HG03139 (cell line): ENCODE results near the gene TRIM46.
"Not testable (repeated sequence)": the region's sequence is repeated elsewhere in the genome, so short reads cannot be mapped to it uniquely, and the experiment has no call there.

Experiments used
- ATAC-seq: cut with Tn5 transposase; IDR thresholded peaks from one replicate; pipeline ENCODE4 v1.9.1; 2021; ENCODE audit not compliant: unreplicated experiment

Gene TRIM46

DNA sequence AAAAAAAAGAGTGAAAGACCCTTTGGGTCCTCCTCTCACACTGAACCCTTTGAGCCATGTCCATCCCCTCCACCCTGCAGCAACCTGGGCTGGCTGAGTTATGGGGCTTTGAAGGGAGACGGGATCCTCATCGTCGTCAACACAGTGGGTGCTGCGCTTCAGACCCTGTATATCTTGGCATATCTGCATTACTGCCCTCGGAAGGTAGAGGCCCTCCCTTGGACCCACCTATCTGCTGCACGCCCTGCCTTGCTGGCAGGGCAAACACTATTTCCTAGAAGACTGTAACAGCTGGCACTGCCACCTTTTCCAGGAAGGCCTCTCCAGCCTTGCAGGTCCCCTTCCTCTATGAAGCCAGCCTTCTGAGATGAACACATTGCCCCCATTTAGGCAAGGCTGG is 36.9 kb upstream of the TRIM46 start:
- no peak for ATAC-seq

DNA sequence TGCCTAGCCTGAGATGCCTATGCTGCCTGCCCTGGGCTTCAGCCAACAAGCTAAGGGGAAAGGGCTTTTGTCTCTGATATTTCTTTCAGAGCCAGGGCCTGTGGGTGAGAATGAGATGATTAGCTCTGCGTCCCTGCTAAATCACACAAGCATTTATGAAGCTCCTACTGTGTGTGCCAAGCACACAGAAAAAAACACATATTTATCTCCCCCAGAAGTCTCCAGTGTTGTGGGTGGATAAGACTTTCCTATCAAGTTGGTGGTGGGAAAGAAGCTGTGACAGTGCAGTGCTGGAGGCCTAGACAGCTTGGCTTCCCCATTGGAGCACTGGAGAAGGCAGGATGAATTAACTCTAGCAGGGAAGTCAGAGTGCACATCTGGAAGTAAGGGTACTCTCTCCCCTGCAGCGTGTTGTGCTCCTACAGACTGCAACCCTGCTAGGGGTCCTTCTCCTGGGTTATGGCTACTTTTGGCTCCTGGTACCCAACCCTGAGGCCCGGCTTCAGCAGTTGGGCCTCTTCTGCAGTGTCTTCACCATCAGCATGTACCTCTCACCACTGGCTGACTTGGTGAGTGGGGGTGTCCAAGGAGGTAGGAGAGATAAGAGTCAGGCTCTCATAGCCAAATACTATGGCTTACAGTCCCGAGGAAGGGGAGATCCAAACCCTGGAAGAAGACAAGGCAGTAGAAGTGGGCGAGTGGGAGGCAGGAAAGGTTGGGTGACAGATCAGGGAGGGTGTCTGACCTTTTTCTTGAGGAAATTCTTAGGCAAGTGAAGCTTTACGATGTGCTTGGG is 36.3 kb upstream of the TRIM46 start:
- ATAC-seq, result no peak

DNA sequence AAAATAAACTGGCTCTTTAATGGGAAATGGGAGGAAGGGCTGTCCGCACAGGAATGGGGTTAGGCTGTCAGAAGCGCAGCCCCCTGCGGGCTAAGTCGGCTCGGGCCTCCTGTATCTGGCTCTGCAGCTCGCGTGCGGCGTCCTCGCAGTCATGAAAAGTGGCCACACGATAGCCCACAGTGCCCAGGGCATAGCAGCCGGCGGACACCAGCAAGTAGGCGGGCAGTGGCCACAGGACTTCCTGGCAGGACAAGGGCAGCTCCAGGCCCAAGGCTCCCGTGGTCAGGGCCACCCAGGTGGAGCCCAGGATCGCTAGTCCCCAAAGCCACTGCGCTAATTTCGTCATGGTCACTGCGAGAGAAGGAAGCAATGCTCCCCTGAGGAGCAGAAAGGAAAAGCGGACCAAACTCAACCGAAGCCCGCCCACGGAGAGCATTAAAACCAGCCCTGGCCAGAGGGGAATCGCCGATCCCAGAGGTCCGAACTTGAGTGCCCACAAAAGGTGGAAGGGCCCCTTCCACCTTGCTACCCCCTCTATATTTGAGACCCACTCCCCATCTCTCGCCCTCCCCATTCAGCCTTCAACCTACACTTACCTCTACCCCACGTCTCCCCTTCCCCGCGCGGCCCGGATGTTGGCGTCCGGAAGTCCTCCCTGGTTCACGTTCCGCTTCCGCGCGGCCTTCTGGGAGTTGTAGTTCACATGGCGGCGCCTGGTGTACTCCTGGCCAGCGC is 33.6 kb upstream of the TRIM46 start, which contains the start of gene DPM3:
Gene DPM3, minus strand, starts transcription at position 637 of the 735 bp plus-strand sequence. Its CDS starts 291 bp downstream, at position 346.
- peak; percentile 59 for ATAC-seq

DNA sequence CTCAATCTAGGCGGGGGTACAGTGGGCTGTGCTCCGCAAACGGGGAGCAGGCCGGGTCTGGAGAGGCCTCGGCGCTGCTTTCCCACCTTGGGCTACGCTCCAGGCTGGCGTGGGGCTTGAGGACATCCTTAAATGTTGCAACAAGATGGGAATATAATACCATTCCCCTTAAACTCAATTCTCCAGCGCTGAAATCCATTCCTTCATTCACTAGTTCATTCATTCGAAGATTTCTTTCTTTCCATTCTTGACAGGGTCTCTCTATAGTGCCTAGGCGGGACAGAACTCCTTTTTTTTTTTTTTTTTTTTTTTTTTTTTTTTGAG is 33.1 kb upstream of the TRIM46 start:
- ATAC-seq, result no peak

DNA sequence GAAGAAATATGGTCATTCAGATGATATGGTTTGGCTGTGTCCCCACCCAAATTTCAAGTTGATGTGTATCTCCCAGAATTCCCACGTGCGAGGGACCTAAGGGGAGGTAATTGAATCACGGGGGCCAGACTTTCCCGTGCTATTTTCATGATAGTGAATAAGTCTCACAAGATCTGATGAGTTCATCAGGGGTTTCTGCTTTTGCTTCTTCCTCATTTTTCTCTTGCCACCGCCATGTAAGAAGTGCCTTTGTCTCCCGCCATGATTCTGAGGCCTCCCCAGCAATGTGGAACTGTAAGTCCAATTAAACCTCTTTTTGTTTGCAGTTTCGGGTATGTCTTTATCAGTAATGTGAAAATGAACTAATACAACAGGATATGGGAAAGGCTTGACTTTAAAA is 31.9 kb upstream of the TRIM46 start:
- ATAC-seq, result no peak

DNA sequence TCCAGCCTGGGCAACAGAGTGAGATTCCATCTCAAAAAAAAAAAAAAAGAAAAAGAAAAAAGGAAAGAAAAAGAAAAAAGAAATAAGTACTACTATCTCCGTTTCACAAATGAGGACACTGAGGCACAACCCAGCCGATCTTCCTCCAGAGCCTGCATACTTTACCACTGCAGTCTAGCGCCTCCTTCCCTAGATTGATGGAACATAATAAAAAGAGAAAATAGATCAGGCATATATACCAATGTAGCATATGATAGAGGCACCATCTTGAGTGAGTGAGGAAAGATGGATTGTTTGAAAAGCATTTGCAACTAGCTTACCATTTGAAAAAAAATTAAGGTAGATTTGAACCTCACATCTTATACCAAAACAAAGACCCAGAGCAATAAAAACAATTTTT is 28.2 kb upstream of the TRIM46 start:
- ATAC-seq, result no peak

DNA sequence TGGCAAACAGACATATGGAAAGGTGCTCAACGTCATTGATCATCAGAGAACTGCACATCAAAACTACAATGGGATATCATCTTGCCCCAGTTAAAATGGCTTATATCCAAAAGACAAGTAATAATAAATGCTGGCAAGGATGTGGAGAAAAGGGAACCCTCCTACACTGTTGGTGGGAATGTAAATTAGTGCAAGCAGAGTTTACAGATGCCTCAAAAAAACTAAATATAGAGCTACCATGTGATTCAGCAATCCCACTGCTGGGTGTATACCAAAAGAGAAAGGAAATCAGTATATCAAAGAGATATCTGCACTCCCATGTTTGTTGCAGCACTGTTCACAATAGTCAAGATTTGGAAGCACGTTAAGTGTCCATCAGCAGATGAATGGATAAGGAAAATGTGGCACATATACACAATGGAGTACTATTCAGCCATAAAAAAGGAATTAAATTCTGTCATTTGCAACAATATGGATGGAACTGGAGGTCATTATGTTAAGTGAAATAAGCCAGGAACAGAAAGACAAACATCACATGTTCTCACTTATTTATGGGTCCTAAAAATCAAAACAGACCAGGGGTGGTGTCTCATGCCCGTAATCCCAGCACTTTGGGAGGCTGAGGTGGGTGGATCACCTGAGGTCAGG is 17.5 kb upstream of the TRIM46 start:
- not testable (repeated sequence) for ATAC-seq

DNA sequence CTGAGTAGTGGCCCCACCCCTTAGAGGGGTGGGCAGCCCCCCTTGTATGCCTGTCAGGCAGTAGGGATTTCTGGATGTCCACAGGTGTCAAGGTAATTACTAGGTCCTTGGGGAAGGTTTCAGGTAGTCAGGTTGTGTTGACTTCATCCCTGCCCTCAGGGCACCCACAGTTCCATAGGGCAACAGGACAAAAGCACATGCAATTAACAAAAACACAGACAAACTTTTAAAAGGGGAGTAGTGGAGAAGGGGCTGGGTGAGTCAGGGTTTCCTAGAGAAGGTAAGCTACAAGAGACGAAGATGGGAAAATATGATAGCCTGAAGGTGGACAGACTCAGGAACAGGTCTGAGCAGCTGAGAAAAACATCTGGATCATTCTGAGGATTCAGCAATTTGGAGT is 14.7 kb upstream of the TRIM46 start:
- no peak for ATAC-seq

DNA sequence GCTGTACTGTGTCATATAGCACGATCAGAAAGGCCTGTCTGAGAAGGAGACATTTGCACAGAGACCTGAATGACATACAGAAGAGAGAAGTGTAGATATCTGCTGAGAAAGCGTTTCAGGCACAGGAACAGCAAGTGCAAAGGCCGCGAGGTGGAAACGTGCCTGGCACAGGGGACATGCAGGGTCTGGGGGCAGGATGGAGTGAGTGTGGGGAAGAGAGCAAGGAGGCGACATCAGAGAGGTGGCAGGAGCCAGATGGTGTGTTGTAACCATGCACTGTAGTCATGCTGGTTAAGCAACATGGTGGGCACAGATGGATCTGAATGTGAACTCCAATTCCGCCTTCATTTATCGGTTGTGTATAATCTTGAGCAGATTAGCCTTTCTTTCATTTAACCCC is 13.5 kb upstream of the TRIM46 start:
- ATAC-seq, result no peak

DNA sequence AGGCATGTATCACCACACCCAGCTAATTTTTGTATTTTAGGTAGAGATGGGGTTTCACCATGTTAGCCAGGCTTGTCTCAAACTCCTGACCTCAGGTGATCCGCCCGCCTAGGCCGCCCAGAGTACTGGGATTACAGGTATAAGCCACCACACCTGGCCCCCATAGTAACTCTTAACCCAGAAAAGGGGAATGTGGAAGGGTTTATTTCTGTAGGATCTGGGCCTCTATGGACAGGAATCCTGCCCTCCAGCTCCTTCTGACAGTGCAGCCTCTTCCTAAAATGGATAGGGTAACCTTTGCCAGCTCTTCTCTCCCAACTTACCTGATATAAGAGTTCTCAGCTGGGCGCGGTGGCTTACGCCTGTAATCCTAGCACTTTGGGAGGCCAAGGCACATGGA is 11.0 kb upstream of the TRIM46 start:
- not testable (repeated sequence) for ATAC-seq

DNA sequence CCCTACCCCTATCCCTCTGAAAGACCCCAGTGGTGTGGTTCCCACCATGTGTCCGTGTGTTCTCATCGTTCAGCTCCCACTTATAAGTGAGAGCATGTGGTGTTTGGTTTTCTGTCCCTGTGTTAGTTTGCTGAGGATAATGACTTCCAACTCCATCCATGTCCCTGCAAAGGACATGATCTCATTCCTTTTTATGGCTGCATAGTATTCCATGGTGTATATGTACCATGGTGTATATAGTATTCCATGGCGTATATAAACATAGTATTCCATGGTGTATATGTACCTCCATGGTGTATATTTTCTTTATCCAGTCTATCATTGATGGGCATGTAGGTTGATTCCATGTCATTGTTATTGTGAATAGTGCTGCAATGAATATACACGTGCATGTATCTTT is 9.9 kb upstream of the TRIM46 start:
- not testable (repeated sequence) for ATAC-seq

DNA sequence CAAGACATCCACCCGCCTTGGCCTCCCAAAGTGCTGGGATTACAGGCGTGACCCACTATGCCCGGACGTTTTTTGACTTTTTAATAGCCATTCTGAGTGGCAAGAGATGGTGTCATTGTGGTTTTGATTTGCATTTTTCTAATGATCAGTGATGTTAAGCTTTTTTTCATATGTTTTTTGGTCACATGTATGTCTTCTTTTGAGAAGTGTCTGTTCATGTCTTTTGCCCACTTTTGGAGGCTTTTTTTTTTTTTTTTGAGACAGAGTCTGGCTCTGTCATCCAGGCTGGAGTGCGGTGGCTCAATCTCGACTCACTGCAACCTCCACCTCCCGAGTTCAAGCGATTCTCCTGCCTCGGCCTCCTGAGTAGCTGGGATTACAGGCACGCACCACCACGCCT is 9.0 kb upstream of the TRIM46 start:
- not testable (repeated sequence) for ATAC-seq

DNA sequence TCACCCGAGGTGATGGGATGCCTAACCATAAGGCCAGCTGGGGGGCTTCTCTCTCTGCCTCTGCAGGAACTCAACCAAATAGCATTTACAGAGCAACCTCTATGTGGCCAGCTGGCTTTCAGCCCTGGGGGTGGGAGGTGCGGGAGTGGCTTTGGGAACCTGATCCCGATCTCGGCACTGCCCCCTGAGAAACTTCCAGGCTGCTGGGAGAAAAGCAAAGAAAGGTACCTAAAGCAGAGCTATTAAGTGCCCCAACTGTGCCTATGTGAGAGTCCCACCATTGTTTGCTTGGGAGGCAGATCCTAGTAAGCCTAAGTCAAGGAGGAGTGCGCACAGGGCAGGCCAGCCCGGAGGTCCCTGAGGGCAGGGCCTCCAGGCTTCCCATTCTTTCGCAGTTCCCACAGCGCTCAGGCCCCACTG is 7.6 kb upstream of the TRIM46 start:
- ATAC-seq, result no peak

DNA sequence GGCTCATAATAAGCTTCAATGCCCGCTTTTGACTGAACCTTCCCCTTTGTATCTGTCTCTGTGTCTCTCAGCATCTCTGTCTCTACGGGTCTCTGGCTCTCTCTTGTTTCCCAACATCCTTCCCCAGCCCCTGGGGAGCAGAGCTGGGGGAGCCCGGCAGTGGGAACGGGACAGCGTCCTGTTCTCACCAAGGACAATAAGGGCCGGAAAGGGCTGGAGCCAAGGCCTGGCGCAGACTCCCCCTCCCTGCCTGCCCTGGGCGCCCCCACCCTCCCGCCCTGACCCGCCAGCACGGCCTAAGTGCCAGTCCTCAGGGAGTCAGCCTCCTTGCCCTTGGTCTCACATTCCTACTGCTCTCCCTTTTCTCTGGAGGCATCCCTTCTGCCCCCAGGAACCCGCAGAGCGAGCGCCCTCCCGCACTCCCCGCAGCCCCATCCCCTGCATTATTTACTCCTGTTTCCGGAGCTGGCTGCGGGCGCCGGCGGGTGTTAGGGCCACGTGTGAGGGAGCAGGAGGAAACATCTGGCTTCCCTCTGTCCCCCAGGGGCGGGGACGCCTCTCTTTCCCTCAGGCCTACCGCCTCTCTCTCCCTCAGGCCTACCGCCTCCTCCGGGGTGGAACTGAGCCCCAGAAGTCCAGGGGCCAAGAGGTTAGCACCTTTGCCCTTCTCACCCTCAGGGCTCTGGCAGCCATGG is 7.0 kb upstream of the TRIM46 start:
- ATAC-seq, result no peak

DNA sequence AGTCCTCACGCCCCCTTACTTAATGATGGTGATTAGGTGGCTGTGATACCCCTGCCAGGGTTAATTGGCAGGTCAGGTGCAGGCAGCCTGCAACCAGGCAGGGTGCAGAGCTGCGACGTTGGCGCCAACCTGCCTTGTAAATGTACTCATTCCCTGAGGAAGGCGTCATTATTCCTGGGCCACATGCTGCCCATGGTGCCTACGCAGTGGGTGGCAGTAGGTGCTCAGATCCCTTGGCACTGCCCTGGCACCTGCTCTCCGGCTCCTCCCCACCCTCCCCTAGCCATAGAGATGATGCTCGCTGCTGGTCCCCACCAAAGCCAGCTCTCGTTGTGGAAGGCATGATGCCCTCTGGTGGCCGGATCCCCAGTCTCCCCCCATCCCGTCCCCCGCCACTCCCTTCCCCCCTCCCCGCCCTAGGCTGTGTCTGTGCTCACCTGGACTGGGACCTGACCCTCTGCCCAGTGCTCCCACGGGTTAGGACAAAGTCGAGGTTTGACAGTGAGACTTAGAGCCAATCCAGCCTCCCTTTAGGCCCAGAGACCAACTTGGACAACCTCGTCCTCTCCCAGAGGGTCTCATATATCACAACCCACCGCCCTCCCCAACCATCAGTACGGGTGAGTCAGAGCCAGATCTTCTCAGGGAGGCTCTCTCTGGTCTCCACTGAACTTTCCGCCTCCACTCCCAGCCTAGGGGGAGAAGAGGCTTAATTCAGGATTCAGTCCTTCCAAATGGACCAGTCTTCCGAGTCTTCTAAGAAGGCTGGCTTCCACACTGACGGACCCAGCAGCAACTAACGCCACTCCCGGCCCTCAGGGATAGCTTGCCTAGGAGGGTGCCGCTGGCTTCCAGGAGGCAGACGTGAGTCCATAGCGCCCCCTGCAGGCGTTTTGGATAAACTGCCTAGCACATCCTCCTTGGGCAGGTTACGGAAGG is 6.2 kb upstream of the TRIM46 start:
- ATAC-seq, result peak; percentile 47

DNA sequence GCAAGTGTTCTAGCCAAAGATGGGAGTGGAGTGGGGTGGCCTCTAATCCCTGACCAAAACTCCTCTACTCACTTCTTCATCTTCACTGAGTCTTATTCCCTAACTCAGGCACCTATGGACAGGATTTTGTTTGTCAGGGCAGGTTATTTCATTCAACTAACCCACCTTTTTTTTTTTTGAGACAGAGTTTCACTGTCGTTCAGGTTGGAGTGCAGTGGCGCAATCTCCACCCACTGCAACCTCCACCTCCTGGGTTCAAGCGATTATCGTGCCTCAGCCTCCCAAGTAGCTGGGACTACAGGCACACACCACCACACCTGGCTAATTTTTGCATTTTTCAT is 5.6 kb upstream of the TRIM46 start:
- not testable (repeated sequence) for ATAC-seq

DNA sequence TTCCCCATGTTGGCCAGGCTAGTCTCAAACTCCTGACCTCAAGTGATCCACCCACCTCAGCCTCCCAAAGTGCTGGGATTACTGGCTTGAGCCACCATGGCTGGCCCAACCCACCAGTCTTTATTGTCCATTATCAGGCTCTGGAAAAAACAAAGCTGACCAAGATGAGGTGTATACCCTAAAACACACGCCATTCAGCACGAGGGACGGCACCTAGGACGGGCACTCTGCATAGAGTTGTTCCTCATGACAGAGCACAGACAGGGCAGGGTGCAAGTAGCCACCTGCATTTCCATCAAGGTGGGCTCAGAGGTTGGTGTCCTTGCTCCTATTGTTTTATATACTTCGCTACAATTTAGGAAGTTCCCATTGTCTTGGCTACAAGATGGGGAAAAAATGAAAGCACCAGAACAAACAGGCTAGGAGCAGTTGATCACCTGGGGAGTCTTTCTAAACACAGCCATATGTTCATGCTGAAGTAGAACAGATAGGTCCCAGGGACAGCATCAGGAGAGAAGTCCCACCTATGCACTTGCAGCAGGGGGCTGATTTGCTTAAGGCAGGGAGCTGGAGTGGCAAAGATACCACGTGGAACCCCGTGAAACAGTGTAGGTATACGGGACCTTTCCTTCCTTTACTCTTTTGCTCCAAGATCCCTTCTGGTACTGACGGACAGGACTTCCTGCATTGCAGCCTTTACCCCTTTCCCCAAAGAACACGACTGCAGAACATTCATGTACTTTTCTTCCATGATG is 5.0 kb upstream of the TRIM46 start:
- ATAC-seq, result no peak

DNA sequence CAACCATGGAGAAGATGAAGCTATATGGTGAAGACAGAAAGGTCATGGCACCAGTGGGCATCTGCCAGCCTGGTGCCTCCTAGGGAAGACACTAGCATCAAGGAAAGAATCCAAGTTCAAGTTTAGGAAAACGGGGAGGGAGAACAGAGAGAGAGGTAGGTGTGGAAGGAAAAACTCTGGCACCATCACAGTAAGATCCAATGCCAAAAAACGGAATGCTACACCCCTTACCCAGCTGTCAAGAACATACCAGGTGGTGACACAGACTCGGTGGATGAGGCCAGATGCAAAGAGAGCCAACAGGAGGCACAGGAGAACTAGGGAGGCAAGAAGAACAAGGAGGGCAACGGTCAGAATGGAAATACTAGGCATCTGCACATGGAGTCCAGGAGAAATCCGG is 4.1 kb upstream of the TRIM46 start:
- no peak for ATAC-seq

DNA sequence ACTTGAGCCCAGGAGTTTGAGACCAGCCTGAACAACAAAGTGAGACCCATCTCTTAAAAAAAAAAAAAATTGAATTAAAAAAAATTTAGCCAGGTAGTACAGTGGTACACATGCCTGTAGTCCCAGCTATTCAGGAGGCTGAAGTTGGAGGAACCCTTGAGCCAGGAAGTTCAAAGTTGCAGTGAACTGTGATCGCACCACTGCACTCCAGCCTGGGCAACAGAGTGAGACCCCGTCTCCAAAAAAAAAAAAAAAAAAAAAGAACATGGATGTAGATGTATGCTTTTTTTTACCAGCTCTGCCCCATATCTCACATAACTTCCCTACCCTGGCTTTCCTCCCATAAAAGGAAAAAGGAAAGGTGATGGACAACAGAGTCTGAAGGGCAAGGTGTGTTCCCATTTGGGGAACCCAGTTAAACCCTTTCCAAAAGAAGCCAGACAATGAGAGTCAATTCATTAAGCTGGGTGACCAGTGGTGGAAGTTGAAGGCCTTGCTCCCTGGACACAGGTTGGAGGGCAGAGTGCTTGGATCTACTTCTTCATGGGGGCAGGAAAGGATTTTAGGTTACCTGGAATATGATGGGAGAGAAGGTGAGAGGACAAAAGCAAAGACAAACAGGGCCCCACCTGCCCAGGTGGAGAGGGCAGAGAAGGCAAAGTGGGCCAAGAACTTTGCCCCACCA is 3.4 kb upstream of the TRIM46 start:
- ATAC-seq, result no peak
